Prostate gland (tissue), 2 donors: ENCODE results near the gene SCG2. TPM values are rescaled to one million over a fixed set of nuclear protein-coding genes. Genes with fewer than 3 reads are reported as not detected.

ENCODE experiments used
- DNase-seq: peaks from one replicate; pipeline ENCODE4 v3.0.0-alpha.2; 2019; ENCODE audit warnings: low spot score
- H3K27ac ChIP-seq, 2 donors: fragments of 200-600 bp; sonication (generic); 2 replicates each; pipeline ENCODE4 v1.5.1; 2017 to 2019
- H3K27me3 ChIP-seq: fragments of 200-600 bp; sonication (generic); replicated peaks from 2 replicates; pipeline ENCODE4 v1.5.1; 2019; ENCODE audit not compliant: insufficient read depth
- H3K36me3 ChIP-seq, 2 donors: fragments of 200-600 bp; sonication (generic); 1 replicate in 1 of 2; 2 replicates in 1 of 2; pipeline versions ENCODE4 v1.5.1 to v1.8.1; 2017 to 2019
- H3K4me1 ChIP-seq: fragments of 200-600 bp; sonication (generic); replicated peaks from 2 replicates; pipeline ENCODE4 v1.5.1; 2019
- H3K4me3 ChIP-seq, 2 donors: fragments of 200-600 bp; sonication (generic); 2 replicates each; pipeline ENCODE4 v1.5.1; 2017 to 2019
- H3K9me3 ChIP-seq: fragments of 200-600 bp; sonication (generic); 2 replicates; pipeline ENCODE4 v1.5.1; 2017
- POLR2A ChIP-seq: fragments of 450-650 bp; IDR thresholded peaks from one replicate; pipeline ENCODE4 v1.6.1; 2016; ENCODE audit warnings: antibody characterized with exemption, mild to moderate bottlenecking
- POLR2AphosphoS5 ChIP-seq: sonication (generic); formaldehyde crosslinking; IDR thresholded peaks from one replicate; pipeline ENCODE4 v1.6.1; 2017; ENCODE audit warnings: antibody characterized with exemption
- WGBS: methylation state at CpG from one replicate; pipeline ENCODE4 v1.1.5; 2018; 5-methylcytosine and 5-hydroxymethylcytosine counted together
- intact Hi-C: fragments of 100-400 bp; cut with DNase I; formaldehyde crosslinking; loops from one replicate; pipeline ENCODE4 v1.14.2; 2022
- total RNA-seq, 2 donors: library from RNA; depleted of rRNA; stranded (reverse); fragments of >200 nt; gene quantifications; one replicate each; pipeline ENCODE4 v1.1.0, GENCODE V29; 2016
- TF ChIP-seq, protein P1 (sequence below), 4 experiments: fragments of 200-600 bp in 2 of 4; fragments of 450-650 bp in 2 of 4; sonication (generic) in 2 of 4; IDR thresholded peaks; 1 replicate in 3 of 4; 2 replicates in 1 of 4; pipeline ENCODE4 v1.5.1; 2016 to 2019; ENCODE audit warnings: antibody characterized with exemption in 4 of 4, mild to moderate bottlenecking in 2 of 4, moderate library complexity in 2 of 4

Gene SCG2
- total RNA-seq, 2 donors from 2014 or later: 1.0 to 5.4 TPM

DNA sequence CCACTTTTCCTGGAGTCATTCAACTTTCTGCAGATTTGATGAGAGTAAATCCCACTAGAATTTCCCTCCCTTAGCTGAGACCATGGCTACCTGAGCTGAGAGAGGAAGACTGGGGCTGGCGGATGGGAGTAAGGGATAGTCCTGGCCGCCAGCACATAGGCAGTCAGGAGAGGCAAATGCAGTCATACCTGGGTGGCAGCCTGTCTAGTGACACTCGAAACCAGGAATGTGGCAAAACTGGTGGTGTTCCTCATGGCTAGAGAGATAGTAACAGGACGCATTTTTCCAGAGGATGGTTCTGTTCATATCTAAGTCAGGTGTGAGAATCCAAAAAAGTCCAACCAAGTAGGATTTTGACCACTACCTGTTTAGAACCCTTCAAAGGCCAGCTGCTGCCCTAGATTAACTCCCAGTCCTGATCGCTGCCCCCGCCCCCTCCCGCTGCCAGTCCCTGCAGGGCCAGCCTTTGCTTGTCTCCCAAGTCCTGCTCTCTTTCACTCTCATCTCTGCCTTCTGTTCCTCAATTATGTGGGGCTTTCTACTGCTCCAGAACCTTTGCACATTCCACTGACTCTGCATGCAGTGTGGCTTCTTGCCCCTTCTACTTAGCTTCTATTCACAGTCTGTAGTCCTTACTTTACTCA, 17.4 kb upstream of the SCG2 start:
- Histone ChIP-seq H3K9me3 (no peaks in the 10 kb centered on the region), H3K27me3 (no peaks in the 10 kb centered on the region), H3K4me1 (no peaks in the 10 kb centered on the region), H3K4me3 (no peak overlapping the region), H3K36me3 (no peaks in the 10 kb centered on the region), H3K27ac (no peak overlapping the region)
- no peak for DNase-seq
- intact Hi-C loops: no loop called here
- TF ChIP-seq POLR2AphosphoS5: no peak
- TF ChIP-seq, protein P1, sequence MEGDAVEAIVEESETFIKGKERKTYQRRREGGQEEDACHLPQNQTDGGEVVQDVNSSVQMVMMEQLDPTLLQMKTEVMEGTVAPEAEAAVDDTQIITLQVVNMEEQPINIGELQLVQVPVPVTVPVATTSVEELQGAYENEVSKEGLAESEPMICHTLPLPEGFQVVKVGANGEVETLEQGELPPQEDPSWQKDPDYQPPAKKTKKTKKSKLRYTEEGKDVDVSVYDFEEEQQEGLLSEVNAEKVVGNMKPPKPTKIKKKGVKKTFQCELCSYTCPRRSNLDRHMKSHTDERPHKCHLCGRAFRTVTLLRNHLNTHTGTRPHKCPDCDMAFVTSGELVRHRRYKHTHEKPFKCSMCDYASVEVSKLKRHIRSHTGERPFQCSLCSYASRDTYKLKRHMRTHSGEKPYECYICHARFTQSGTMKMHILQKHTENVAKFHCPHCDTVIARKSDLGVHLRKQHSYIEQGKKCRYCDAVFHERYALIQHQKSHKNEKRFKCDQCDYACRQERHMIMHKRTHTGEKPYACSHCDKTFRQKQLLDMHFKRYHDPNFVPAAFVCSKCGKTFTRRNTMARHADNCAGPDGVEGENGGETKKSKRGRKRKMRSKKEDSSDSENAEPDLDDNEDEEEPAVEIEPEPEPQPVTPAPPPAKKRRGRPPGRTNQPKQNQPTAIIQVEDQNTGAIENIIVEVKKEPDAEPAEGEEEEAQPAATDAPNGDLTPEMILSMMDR (IDR thresholded peaks at IDR 0.05): no peak
- TF ChIP-seq POLR2A: no peak
- 40% methylated on average over 7 of the region's 7 CpGs for WGBS

DNA sequence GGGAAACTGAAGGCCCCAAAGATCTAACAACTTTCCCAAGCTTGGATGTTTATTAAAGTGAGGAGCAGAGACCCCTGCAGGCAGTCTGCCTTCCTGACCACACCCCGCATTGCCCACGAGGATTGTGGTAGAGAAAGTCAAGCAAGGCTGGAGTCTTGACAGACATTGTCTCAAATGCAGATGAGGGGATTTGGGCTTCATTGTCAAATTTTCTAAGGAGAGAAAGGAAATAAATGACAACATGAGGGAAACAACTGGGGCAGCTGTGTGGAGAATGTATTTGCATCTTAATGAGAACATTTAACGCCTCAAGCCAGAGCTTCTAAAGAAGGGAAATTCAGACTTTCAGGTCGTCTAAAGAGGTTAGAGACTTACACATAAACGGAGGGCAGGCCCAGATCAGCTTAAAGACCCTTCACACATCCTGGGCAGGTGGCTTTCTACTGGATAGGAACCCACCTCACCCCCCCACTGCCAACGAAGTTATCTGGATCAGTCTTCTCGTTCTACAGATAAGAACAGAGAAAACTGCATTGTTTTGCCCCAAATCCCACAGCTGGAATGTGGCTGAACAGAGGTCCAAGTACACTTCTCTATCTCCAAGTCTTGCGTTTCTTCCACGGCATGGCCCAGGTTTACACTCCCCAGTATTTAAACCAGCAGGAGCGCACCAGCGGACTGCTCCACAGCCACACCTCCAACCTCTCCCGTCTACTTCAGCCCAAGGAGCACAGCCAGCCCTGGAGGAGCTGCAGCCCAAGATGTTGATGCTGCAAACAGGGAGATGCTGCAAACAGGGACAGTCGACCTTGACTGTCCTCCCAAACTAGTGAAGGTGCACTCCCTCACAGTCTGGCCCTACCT, 16.2 kb upstream of the SCG2 start:
- intact Hi-C loops: no loop called here
- no peaks in the 10 kb centered on the region for H3K36me3 ChIP-seq
- no peak for DNase-seq
- no peak for TF ChIP-seq POLR2AphosphoS5
- no peak for TF ChIP-seq POLR2A
- TF ChIP-seq, protein P1 (IDR thresholded peaks at IDR 0.05): no peak
- no peaks in the 10 kb centered on the region for H3K27me3 ChIP-seq
- H3K4me3 ChIP-seq: no peak overlapping the region
- H3K27ac ChIP-seq: no peak overlapping the region
- 42% methylated on average over 13 of the region's 13 CpGs for WGBS
- H3K4me1 ChIP-seq: no peaks in the 10 kb centered on the region
- no peaks in the 10 kb centered on the region for H3K9me3 ChIP-seq

DNA sequence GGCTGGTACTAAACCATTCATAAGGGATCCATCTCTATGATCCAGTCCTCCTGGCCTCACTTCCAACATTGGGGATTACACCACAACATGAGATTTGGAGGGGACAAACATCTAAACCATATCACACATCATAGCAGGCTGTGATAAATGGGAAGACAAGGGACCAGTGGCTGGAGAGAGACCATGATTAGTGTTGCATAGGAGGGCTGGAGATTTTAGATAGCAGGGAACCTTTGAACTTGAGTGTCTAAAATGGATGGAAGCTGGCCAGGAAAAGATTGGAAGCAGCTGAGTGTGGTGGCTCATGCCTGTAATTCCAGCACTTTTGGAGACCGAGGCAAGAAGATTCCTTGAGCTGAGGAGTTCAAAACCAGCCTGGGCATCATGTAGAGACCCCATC, 12.4 kb upstream of the SCG2 start:
- H3K36me3 ChIP-seq: no peaks in the 10 kb centered on the region
- DNase-seq: no peak
- TF ChIP-seq POLR2AphosphoS5 (no peak), POLR2A (no peak)
- TF ChIP-seq, protein P1 (IDR thresholded peaks at IDR 0.05): no peak
- intact Hi-C loops: no loop called here
- H3K4me3 ChIP-seq: no peak overlapping the region
- H3K9me3 ChIP-seq: no peaks in the 10 kb centered on the region
- no peaks in the 10 kb centered on the region for H3K27me3 ChIP-seq
- H3K27ac ChIP-seq: no peak overlapping the region
- 100% methylated on average over 1 of the region's 1 CpG for whole genome bisulfite sequencing
- no peaks in the 10 kb centered on the region for H3K4me1 ChIP-seq

DNA sequence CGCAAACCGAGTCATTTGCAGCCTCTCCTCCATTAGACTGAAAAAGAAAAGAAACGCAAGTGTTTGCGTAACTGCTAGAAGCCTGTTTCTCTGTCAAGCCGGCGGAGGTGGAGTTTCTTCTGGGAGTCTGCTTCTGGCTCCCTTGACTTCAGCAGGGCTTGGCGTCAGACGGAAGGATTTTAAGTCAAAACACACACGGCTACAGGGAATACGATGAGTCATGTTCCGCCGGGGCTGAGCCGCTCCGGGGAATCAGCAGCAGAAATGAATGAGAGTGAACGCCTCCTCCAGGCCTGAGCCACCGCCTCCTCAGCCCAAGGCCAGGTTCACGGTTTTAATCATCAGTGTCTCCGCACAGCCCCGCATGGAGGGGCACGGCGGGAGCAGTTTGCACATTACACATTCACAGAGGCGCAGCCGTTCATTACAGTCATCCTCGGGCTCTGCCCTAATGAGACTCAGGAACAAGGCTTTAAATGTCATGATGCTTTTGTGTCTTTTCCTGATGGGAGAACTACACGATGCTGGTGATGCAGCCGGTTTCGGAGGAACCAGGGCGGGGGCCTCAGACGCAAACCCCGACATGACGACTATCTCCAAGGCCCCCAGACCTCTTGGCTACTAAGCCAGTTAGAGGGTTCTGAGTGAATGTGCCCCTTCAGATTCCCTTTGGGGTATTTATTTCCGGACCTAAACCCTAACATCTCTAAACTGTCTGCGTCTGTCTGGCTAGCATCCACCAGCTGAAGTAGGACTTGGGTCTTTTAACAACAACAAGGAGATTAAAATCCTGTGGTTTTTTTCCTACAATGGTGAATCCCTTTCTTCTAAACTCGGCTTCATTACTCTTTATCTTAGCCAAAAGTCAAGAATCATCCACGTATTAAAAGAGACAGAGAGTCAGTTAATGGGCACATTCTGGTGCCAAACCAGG, 11.1 kb upstream of the SCG2 start:
- Histone ChIP-seq H3K4me3 (peak overlapping the region in 1 of 2 donors; percentile 24), H3K27ac (peak overlapping the region in 1 of 2 donors; percentile 38), H3K36me3 (no peaks in the 10 kb centered on the region), H3K4me1 (no peaks in the 10 kb centered on the region), H3K9me3 (no peaks in the 10 kb centered on the region), H3K27me3 (no peaks in the 10 kb centered on the region)
- peak; percentile 64 for DNase-seq
- peak; percentile 50 for TF ChIP-seq POLR2AphosphoS5
- TF ChIP-seq, protein P1 (IDR thresholded peaks at IDR 0.05): no peak
- 3% methylated on average over 35 of the region's 35 CpGs for WGBS
- intact Hi-C loops: no loop called here
